HepG2 (cell line): ENCODE data around the gene NOB1. TPM values are rescaled to one million over a fixed set of nuclear protein-coding genes. Genes with fewer than 3 reads are reported as not detected.

Source experiments
- E2F2 ChIP-seq: sonication (generic); formaldehyde crosslinking; IDR thresholded peaks from 2 replicates; pipeline ENCODE4 v1.4.0; 2020; ENCODE audit warnings: missing genetic modification reagents, borderline replicate concordance
- EEA1 ChIP-seq: sonication (generic); formaldehyde crosslinking; IDR thresholded peaks from 2 replicates; pipeline ENCODE4 v1.5.1; 2020; ENCODE audit warnings: mild to moderate bottlenecking, missing genetic modification reagents, borderline replicate concordance
- ELK4 ChIP-seq: sonication (generic); formaldehyde crosslinking; IDR thresholded peaks from 2 replicates; pipeline ENCODE4 v1.9.0; 2021; ENCODE audit warnings: missing genetic modification reagents, borderline replicate concordance
- FLYWCH1 ChIP-seq: sonication (generic); formaldehyde crosslinking; IDR thresholded peaks from 2 replicates; pipeline ENCODE4 v1.8.1; 2023; ENCODE audit warnings: mild to moderate bottlenecking, missing genetic modification reagents
- FOXM1 ChIP-seq: sonication (generic); formaldehyde crosslinking; IDR thresholded peaks from 2 replicates; pipeline ENCODE4 v1.5.0; 2020; ENCODE audit warnings: missing genetic modification reagents
- GPBP1L1 ChIP-seq: sonication (generic); formaldehyde crosslinking; IDR thresholded peaks from 2 replicates; pipeline ENCODE4 v1.5.0; 2020; ENCODE audit warnings: mild to moderate bottlenecking, missing genetic modification reagents
- LCORL ChIP-seq, 2 experiments: fragments of 450-650 bp in 1 of 2; sonication (generic) in 1 of 2; formaldehyde crosslinking in 1 of 2; IDR thresholded peaks; 2 replicates each; pipeline versions ENCODE4 v1.5.0 to v1.6.1; 2017 to 2020; ENCODE audit warnings: antibody characterized with exemption in 1 of 2, missing genetic modification reagents in 1 of 2
- MAZ ChIP-seq, 2 experiments: sonication (generic) in 1 of 2; formaldehyde crosslinking in 1 of 2; IDR thresholded peaks; 2 replicates each; pipeline versions ENCODE4 v1.5.0 to v1.6.1; 2012 to 2020; ENCODE audit warnings: low read depth in 2 of 2, mild to moderate bottlenecking in 2 of 2, borderline replicate concordance in 1 of 2, improper control_type of control experiment in 1 of 2, low read length in 1 of 2, missing genetic modification reagents in 1 of 2, moderate library complexity in 1 of 2
- MTF2 ChIP-seq: sonication (generic); formaldehyde crosslinking; IDR thresholded peaks from 2 replicates; pipeline ENCODE4 v1.5.0; 2020; ENCODE audit warnings: missing genetic modification reagents, borderline replicate concordance
- POLR2A ChIP-seq, 2 experiments: IDR thresholded peaks; 2 replicates each; pipeline ENCODE4 v1.6.1; 2011; ENCODE audit warnings: low read depth in 2 of 2, low read length in 2 of 2, mild to moderate bottlenecking in 1 of 2, moderate library complexity in 1 of 2; ENCODE audit not compliant: insufficient read depth in 1 of 2
- POLR2G ChIP-seq: fragments of 200-400 bp; formaldehyde crosslinking; IDR thresholded peaks from 2 replicates; pipeline ENCODE4 v1.6.1; 2018; ENCODE audit warnings: mild to moderate bottlenecking, low read depth, low read length, moderate library complexity
- RFXANK ChIP-seq: IDR thresholded peaks from 2 replicates; pipeline ENCODE4 v1.6.1; 2016
- SIN3A ChIP-seq: IDR thresholded peaks from 2 replicates; pipeline ENCODE4 v1.6.1; 2011; ENCODE audit warnings: low read depth, mild to moderate bottlenecking, control low read depth, low read length, borderline replicate concordance
- SMARCE1 ChIP-seq: fragments of 450-650 bp; IDR thresholded peaks from 2 replicates; pipeline ENCODE4 v1.6.1; 2017; ENCODE audit warnings: borderline replicate concordance
- TRIM24 ChIP-seq: sonication (generic); formaldehyde crosslinking; IDR thresholded peaks from 2 replicates; pipeline ENCODE4 v1.8.0; 2022; ENCODE audit warnings: mild to moderate bottlenecking, missing genetic modification reagents
- ZNF207 ChIP-seq: fragments of 450-650 bp; IDR thresholded peaks from 2 replicates; pipeline ENCODE4 v1.6.1; 2016; ENCODE audit warnings: antibody characterized with exemption, borderline replicate concordance
- ZNF335 ChIP-seq: sonication (generic); formaldehyde crosslinking; IDR thresholded peaks from 2 replicates; pipeline ENCODE4 v1.4.0; 2020; ENCODE audit warnings: missing genetic modification reagents
- ZNF414 ChIP-seq: sonication (generic); formaldehyde crosslinking; IDR thresholded peaks from 2 replicates; pipeline ENCODE4 v1.5.0; 2020; ENCODE audit warnings: missing genetic modification reagents
- ZNF576 ChIP-seq: sonication (generic); formaldehyde crosslinking; IDR thresholded peaks from 2 replicates; pipeline ENCODE4 v1.4.0; 2020; ENCODE audit warnings: mild to moderate bottlenecking, missing genetic modification reagents
- ZNF709 ChIP-seq: sonication (generic); formaldehyde crosslinking; IDR thresholded peaks from 2 replicates; pipeline ENCODE4 v1.5.0; 2020; ENCODE audit warnings: mild to moderate bottlenecking, missing genetic modification reagents
- ZNF720 ChIP-seq: sonication (generic); formaldehyde crosslinking; IDR thresholded peaks from 2 replicates; pipeline ENCODE4 v1.4.0; 2020; ENCODE audit warnings: missing genetic modification reagents
- ZNF790 ChIP-seq: sonication (generic); formaldehyde crosslinking; IDR thresholded peaks from 2 replicates; pipeline ENCODE4 v1.8.0; 2022; ENCODE audit warnings: missing genetic modification reagents, mild to moderate bottlenecking, borderline replicate concordance
- polyA plus RNA-seq, 8 experiments: library from polyadenylated mRNA; depleted of rRNA in 3 of 8; stranded (reverse) in 7 of 8; unstranded in 1 of 8; fragments of >200 nt; fragmentation: Illumina TruSeq in 4 of 8; extraction: Trizol in 4 of 8; gene quantifications; 2 replicates each; pipeline versions ENCODE4 v1.2.1 to v1.2.3, GENCODE V29; 2011 to 2016; ENCODE audit warnings: low read depth in 4 of 8, missing spikeins in 1 of 8, mixed read lengths in 1 of 8; ENCODE audit not compliant: insufficient read depth in 1 of 8
- total RNA-seq, 5 experiments: library from RNA; depleted of rRNA; stranded (reverse); fragments of >200 nt; fragmentation: Illumina TruSeq; extraction: Trizol; gene quantifications; 2 replicates each; pipeline ENCODE4 v1.2.3, GENCODE V29; 2016; ENCODE audit warnings: low read depth in 1 of 5
- TF ChIP-seq, protein P1 (sequence below): sonication (generic); formaldehyde crosslinking; IDR thresholded peaks from 2 replicates; pipeline ENCODE4 v1.8.0; 2022; ENCODE audit warnings: missing genetic modification reagents, mild to moderate bottlenecking, borderline replicate concordance

NOB1 gene
- total and polyA plus RNA-seq, 2 of the 13 experiments (the other 11 are each of a cell fraction or from before 2014, with no cell fraction given): 47.1 to 162 TPM

- TF ChIP-seq MAZ (IDR thresholded peaks at IDR 0.05; ENCODE audit: borderline replicate concordance, low read depth, low read length) (peak; percentile 10; the same call in 1 of the 2 replicates), MAZ (CRISPR knock-in tag; IDR thresholded peaks at IDR 0.05; ENCODE audit: low read depth) (peak; percentile 78), GPBP1L1 (no peak), FOXM1 (CRISPR knock-in tag) (no peak), SIN3A (peak; percentile 98), ZNF720 (CRISPR knock-in tag) (no peak), ZNF414 (CRISPR knock-in tag) (no peak), ELK4 (CRISPR knock-in tag) (no peak), TRIM24 (no peak), POLR2G (peak; percentile 98), RFXANK (CRISPR knock-in tag) (peak; percentile 77; the same call in 1 of the 2 replicates), FLYWCH1 (CRISPR knock-in tag) (0 out of 2 replicates have a peak, but pooled peaks have one; percentile 72), ZNF207 (no peak), SMARCE1 (no peak), ZNF335 (CRISPR knock-in tag) (0 out of 2 replicates have a peak, but pooled peaks have one; percentile 69), E2F2 (CRISPR knock-in tag) (0 out of 2 replicates have a peak, but pooled peaks have one; percentile 4), POLR2A (IDR thresholded peaks at IDR 0.05; ENCODE audit: insufficient read depth in 1 of 2, low read depth in 2 of 2, low read length in 2 of 2) (peak; percentile 69 to 90), EEA1 (0 out of 2 replicates have a peak, but pooled peaks have one; percentile 33), ZNF709 (CRISPR knock-in tag) (no peak), ZNF576 (no peak), LCORL (IDR thresholded peaks at IDR 0.05) (no peak), LCORL (CRISPR knock-in tag; IDR thresholded peaks at IDR 0.05) (peak; percentile 80), MTF2 (no peak), ZNF790 (no peak)
- TF ChIP-seq, protein P1, sequence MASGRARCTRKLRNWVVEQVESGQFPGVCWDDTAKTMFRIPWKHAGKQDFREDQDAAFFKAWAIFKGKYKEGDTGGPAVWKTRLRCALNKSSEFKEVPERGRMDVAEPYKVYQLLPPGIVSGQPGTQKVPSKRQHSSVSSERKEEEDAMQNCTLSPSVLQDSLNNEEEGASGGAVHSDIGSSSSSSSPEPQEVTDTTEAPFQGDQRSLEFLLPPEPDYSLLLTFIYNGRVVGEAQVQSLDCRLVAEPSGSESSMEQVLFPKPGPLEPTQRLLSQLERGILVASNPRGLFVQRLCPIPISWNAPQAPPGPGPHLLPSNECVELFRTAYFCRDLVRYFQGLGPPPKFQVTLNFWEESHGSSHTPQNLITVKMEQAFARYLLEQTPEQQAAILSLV: peak; percentile 95; the same call in 1 of the 2 replicates
These were observed 7.5 kb upstream of the NOB1 start, which contains the start of gene WWP2 (continued) for GRCh38 chr16:69761983-69762813.
